Muscle of arm (tissue), 12 donors: ENCODE data around the gene CEP83. TPM values are rescaled to one million over a fixed set of nuclear protein-coding genes. Genes with fewer than 3 reads are reported as not detected.
"Not testable (repeated sequence)": the region's sequence is repeated elsewhere in the genome, so short reads cannot be mapped to it uniquely, and the experiment has no call there.

Experiments
- DNase-seq: peaks from one replicate; pipeline ENCODE4 v3.0.0-alpha.2; 2013
- polyA plus RNA-seq, 12 donors: library from polyadenylated mRNA; unstranded; fragments of 120-200 nt; gene quantifications; one replicate each; pipeline ENCODE4 v1.2.1, GENCODE V29; 2013; ENCODE audit not compliant: insufficient read length in 12 of 12

The CEP83 gene
- polyA plus RNA-seq, 12 donors, result 10.0 to 44.9 (median 17.4) TPM; not detected in 1

- DNase-seq, result no peak
Observed at GRCh38 chr12:94384030-94384429, 75.6 kb downstream of the CEP83 start.

GRCh38 chr12:94380507-94380906, 79.2 kb downstream of the CEP83 start:
- no peak for DNase-seq

GRCh38 chr12:94379479-94380113, 80.1 kb downstream of the CEP83 start:
- DNase-seq, result no peak

- DNase-seq, result no peak
Observed at GRCh38 chr12:94377599-94377998, 82.1 kb downstream of the CEP83 start.

GRCh38 chr12:94374124-94374523, 85.5 kb downstream of the CEP83 start:
- DNase-seq, result no peak

GRCh38 chr12:94372461-94372860, 87.2 kb downstream of the CEP83 start:
- no peak for DNase-seq

- no peak for DNase-seq
Observed at GRCh38 chr12:94362653-94363052, 97.0 kb downstream of the CEP83 start.

GRCh38 chr12:94359761-94360160, 99.9 kb downstream of the CEP83 start:
- DNase-seq, result no peak

- no peak for DNase-seq
Observed at GRCh38 chr12:94353130-94353529, 106.5 kb downstream of the CEP83 start.

- no peak for DNase-seq
Observed at GRCh38 chr12:94340573-94340972, 119.1 kb downstream of the CEP83 start.

GRCh38 chr12:94338006-94338794, 121.5 kb downstream of the CEP83 start:
- DNase-seq, result no peak

- no peak for DNase-seq
Observed at GRCh38 chr12:94336211-94336925, 123.3 kb downstream of the CEP83 start.

GRCh38 chr12:94333396-94333795, 126.3 kb downstream of the CEP83 start:
- no peak for DNase-seq

GRCh38 chr12:94329366-94329765, 130.3 kb downstream of the CEP83 start:
- DNase-seq, result peak; percentile 3

GRCh38 chr12:94327809-94328208, 131.9 kb downstream of the CEP83 start:
- no peak for DNase-seq

- no peak for DNase-seq
Observed at GRCh38 chr12:94326727-94327126, 132.9 kb downstream of the CEP83 start.

GRCh38 chr12:94326234-94326633, 133.4 kb downstream of the CEP83 start:
- DNase-seq, result no peak

- DNase-seq, result no peak
Observed at GRCh38 chr12:94322346-94322745, 137.3 kb downstream of the CEP83 start.

- DNase-seq, result no peak
Observed at GRCh38 chr12:94320109-94320508, 139.6 kb downstream of the CEP83 start.

GRCh38 chr12:94318181-94318580, 141.5 kb downstream of the CEP83 start:
- no peak for DNase-seq

- not testable (repeated sequence) for DNase-seq
Observed at GRCh38 chr12:94316600-94316999, 143.1 kb downstream of the CEP83 start.

- no peak for DNase-seq
Observed at GRCh38 chr12:94312378-94312777, 147.3 kb downstream of the CEP83 start.

GRCh38 chr12:94309373-94309772, 150.3 kb downstream of the CEP83 start:
- DNase-seq, result no peak
